Tibial artery (tissue), 4 donors: ENCODE measurements around the gene STK35.

Experiments used
- DNase-seq, 2 donors: peaks; one replicate each; pipeline ENCODE4 v3.0.0-alpha.2; 2019
- H3K27ac ChIP-seq, 2 donors: fragments of 200-600 bp; sonication (generic) in 1 of 2; 1 replicate in 1 of 2; 2 replicates in 1 of 2; pipeline ENCODE4 v1.5.1; 2018 to 2019; ENCODE audit warnings: mild to moderate bottlenecking in 1 of 2
- H3K27me3 ChIP-seq, 2 donors: fragments of 200-600 bp; sonication (generic) in 1 of 2; one replicate each; pipeline versions ENCODE4 v1.5.1 to v1.6.0; 2016 to 2019
- H3K36me3 ChIP-seq, 3 donors: fragments of 200-600 bp; sonication (generic) in 2 of 3; one replicate each; pipeline ENCODE4 v1.5.1; 2016 to 2019; ENCODE audit warnings: mild to moderate bottlenecking in 2 of 3
- H3K4me1 ChIP-seq, 4 donors: fragments of 200-600 bp; sonication (generic) in 2 of 4; 1 replicate in 3 of 4; 2 replicates in 1 of 4; pipeline ENCODE4 v1.5.1; 2016 to 2019
- H3K4me3 ChIP-seq, 2 donors: fragments of 200-600 bp; sonication (generic) in 1 of 2; 1 replicate in 1 of 2; 2 replicates in 1 of 2; pipeline ENCODE4 v1.5.1; 2018 to 2019; ENCODE audit warnings: mild to moderate bottlenecking in 2 of 2
- H3K9me3 ChIP-seq, 3 donors: fragments of 200-600 bp; sonication (generic) in 1 of 3; one replicate each; pipeline ENCODE4 v1.5.1; 2016 to 2019
- CTCF ChIP-seq, 2 experiments: fragments of 200-600 bp in 1 of 2; fragments of 450-650 bp in 1 of 2; IDR thresholded peaks; one replicate each; pipeline ENCODE4 v1.5.1; 2017 to 2019; ENCODE audit warnings: antibody characterized with exemption in 2 of 2, mild to moderate bottlenecking in 1 of 2, moderate library complexity in 1 of 2
- intact Hi-C: fragments of 100-400 bp; cut with DNase I; formaldehyde crosslinking; loops from one replicate; pipeline ENCODE4 v1.15.0; 2023; ENCODE audit warnings: low total_unique reads

The STK35 gene

GRCh38 chr20:2140561-2140960 is 38.9 kb downstream of the STK35 start:
- intact Hi-C loops, result no loop called here
- DNase-seq, result peak; percentile 70 to 73
- Histone ChIP-seq H3K4me1 (peaks cover 0 to 18% (median 5%) of the 10 kb centered on the region in 4 donors), H3K4me3 (no peak overlapping the region), H3K36me3 (peaks cover 11 to 18% (median 17%) of the 10 kb centered on the region in 3 donors), H3K27ac (no peak overlapping the region), H3K9me3 (no peaks in the 10 kb centered on the region), H3K27me3 (no peaks in the 10 kb centered on the region)
- TF ChIP-seq CTCF (IDR thresholded peaks at IDR 0.05), result no peak

GRCh38 chr20:2141600-2142575 is 40.3 kb downstream of the STK35 start:
- intact Hi-C loops, result no loop called here
- TF ChIP-seq CTCF (IDR thresholded peaks at IDR 0.05), result no peak
- no peak for DNase-seq
- Histone ChIP-seq H3K27ac (no peak overlapping the region), H3K4me3 (no peak overlapping the region), H3K4me1 (peaks cover 0 to 18% (median 5%) of the 10 kb centered on the region in 4 donors), H3K9me3 (no peaks in the 10 kb centered on the region), H3K27me3 (no peaks in the 10 kb centered on the region), H3K36me3 (peaks cover 14 to 31% (median 19%) of the 10 kb centered on the region in 3 donors)

GRCh38 chr20:2142649-2143048 is 41.0 kb downstream of the STK35 start:
- no peak for DNase-seq
- no peak for TF ChIP-seq CTCF (IDR thresholded peaks at IDR 0.05)
- Histone ChIP-seq H3K4me3 (no peak overlapping the region), H3K27ac (no peak overlapping the region), H3K9me3 (no peaks in the 10 kb centered on the region), H3K36me3 (peaks cover 17 to 38% (median 19%) of the 10 kb centered on the region in 3 donors), H3K27me3 (no peaks in the 10 kb centered on the region), H3K4me1 (peaks cover 0 to 18% (median 5%) of the 10 kb centered on the region in 4 donors)
- intact Hi-C loops, result no loop called here

- Histone ChIP-seq H3K27me3 (no peaks in the 10 kb centered on the region), H3K4me3 (no peak overlapping the region), H3K36me3 (peaks cover 17 to 43% (median 19%) of the 10 kb centered on the region in 3 donors), H3K27ac (no peak overlapping the region), H3K9me3 (no peaks in the 10 kb centered on the region), H3K4me1 (peaks cover 0 to 18% (median 5%) of the 10 kb centered on the region in 4 donors)
- DNase-seq, result no peak
- no peak for TF ChIP-seq CTCF (IDR thresholded peaks at IDR 0.05)
- intact Hi-C loops, result no loop called here
Observed at GRCh38 chr20:2143594-2143993, 42.0 kb downstream of the STK35 start.

- no peak overlapping the region for H3K4me3 ChIP-seq
- no peak for TF ChIP-seq CTCF (IDR thresholded peaks at IDR 0.05)
- H3K9me3 ChIP-seq, result no peaks in the 10 kb centered on the region
- no peaks in the 10 kb centered on the region for H3K27me3 ChIP-seq
- H3K36me3 ChIP-seq, result peaks cover 17 to 47% (median 19%) of the 10 kb centered on the region in 3 donors
- no peak overlapping the region for H3K27ac ChIP-seq
- no peak for DNase-seq
- intact Hi-C loops, result no loop called here
- H3K4me1 ChIP-seq, result peaks cover 0 to 17% (median 5%) of the 10 kb centered on the region in 4 donors
Observed at GRCh38 chr20:2144850-2145249, 43.2 kb downstream of the STK35 start.
